Lung (tissue), 12 donors: ENCODE results near the gene NFKBIE. TPM values are rescaled to one million over a fixed set of nuclear protein-coding genes. Genes with fewer than 3 reads are reported as not detected.

Experiments
- ATAC-seq: fragments of 200-7000 bp; cut with Tn5 transposase; one replicate; pipeline ENCODE4 v1.9.1; 2020; ENCODE audit warnings: moderate number of reproducible peaks; ENCODE audit not compliant: insufficient read depth, low FRiP score
- DNase-seq, 3 donors: peaks; one replicate each; pipeline ENCODE4 v3.0.0-alpha.2; 2013 to 2017
- H3K27ac ChIP-seq, 2 donors: one replicate each; pipeline ENCODE4 v1.5.1; 2013; ENCODE audit warnings: mild to moderate bottlenecking in 2 of 2, moderate library complexity in 2 of 2, control low read depth in 1 of 2, inconsistent platforms in 1 of 2, low read depth in 1 of 2, low read length in 1 of 2
- H3K27me3 ChIP-seq, 3 donors: one replicate each; pipeline ENCODE4 v1.5.1; 2013; ENCODE audit warnings: low read length in 2 of 3; ENCODE audit not compliant: control insufficient read depth in 3 of 3, insufficient read depth in 3 of 3
- H3K36me3 ChIP-seq, 4 donors: one replicate each; pipeline ENCODE4 v1.5.1; 2013; ENCODE audit warnings: low read length in 4 of 4, mild to moderate bottlenecking in 1 of 4, moderate library complexity in 1 of 4; ENCODE audit not compliant: control insufficient read depth in 4 of 4, insufficient read depth in 4 of 4
- H3K4me1 ChIP-seq, 5 donors: one replicate each; pipeline ENCODE4 v1.5.1; 2013; ENCODE audit warnings: low read length in 5 of 5, mild to moderate bottlenecking in 2 of 5, moderate library complexity in 1 of 5; ENCODE audit not compliant: control insufficient read depth in 5 of 5, insufficient read depth in 5 of 5
- H3K4me3 ChIP-seq: one replicate; pipeline ENCODE4 v1.5.1; 2013; ENCODE audit warnings: mild to moderate bottlenecking, control low read depth, moderate library complexity
- H3K9ac ChIP-seq, 2 donors: one replicate each; pipeline ENCODE4 v1.5.1; 2013; ENCODE audit warnings: low read length in 2 of 2, control low read depth in 1 of 2; ENCODE audit not compliant: insufficient read depth in 1 of 2
- H3K9me3 ChIP-seq, 4 donors: one replicate each; pipeline ENCODE4 v1.5.1; 2013; ENCODE audit warnings: low read length in 3 of 4, mild to moderate bottlenecking in 1 of 4, moderate library complexity in 1 of 4; ENCODE audit not compliant: control insufficient read depth in 4 of 4, insufficient read depth in 3 of 4
- CTCF ChIP-seq: IDR thresholded peaks from 2 replicates; pipeline ENCODE4 v1.5.1; 2012; ENCODE audit warnings: mild to moderate bottlenecking; ENCODE audit errors: control extremely low read depth, extremely low read depth
- WGBS, 2 donors: extraction: QIAGEN DNeasy Blood & Tissue Kit; methylation state at CpG; one replicate each; pipeline ENCODE4 v1.1.7; 2013; 5-methylcytosine and 5-hydroxymethylcytosine counted together
- polyA plus RNA-seq, 2 donors: library from polyadenylated mRNA; stranded (reverse); fragments of 200-250 nt; gene quantifications; one replicate each; pipeline ENCODE4 v1.2.1, GENCODE V29; 2013
- total RNA-seq, 2 donors: library from RNA; depleted of rRNA in 1 of 2; stranded (reverse); fragments of >200 nt in 1 of 2; gene quantifications; one replicate each; pipeline ENCODE4 v1.2.1, GENCODE V29; 2014 to 2021
- donor health status: control.
- donor health status: control.
- donor health status: Bipolar disorder and iron deficiency.
- donor health status: healthy.
- donor health status: DM: yes; HTN: yes; CAD: no.

Gene NFKBIE
- total and polyA plus RNA-seq, 4 donors = 13.1 to 40.6 (median 20.4) TPM

GRCh38 chr6:44243345-44243744 lies 22.0 kb downstream of the NFKBIE start:
- Histone ChIP-seq H3K4me3 (no peak overlapping the region), H3K36me3 (peaks cover 0 to 3% (median under 1%) of the 10 kb centered on the region in 4 donors), H3K9me3 (no peaks in the 10 kb centered on the region), H3K9ac (no peak overlapping the region), H3K27me3 (no peaks in the 10 kb centered on the region), H3K4me1 (peaks cover 0 to 10% (median 1%) of the 10 kb centered on the region in 5 donors), H3K27ac (no peak overlapping the region)
- DNase-seq = no peak
- no peak for ATAC-seq
- 97% methylated on average over 7 of the region's 7 CpGs for WGBS, 2 donors
- no peak for TF ChIP-seq CTCF

DNA sequence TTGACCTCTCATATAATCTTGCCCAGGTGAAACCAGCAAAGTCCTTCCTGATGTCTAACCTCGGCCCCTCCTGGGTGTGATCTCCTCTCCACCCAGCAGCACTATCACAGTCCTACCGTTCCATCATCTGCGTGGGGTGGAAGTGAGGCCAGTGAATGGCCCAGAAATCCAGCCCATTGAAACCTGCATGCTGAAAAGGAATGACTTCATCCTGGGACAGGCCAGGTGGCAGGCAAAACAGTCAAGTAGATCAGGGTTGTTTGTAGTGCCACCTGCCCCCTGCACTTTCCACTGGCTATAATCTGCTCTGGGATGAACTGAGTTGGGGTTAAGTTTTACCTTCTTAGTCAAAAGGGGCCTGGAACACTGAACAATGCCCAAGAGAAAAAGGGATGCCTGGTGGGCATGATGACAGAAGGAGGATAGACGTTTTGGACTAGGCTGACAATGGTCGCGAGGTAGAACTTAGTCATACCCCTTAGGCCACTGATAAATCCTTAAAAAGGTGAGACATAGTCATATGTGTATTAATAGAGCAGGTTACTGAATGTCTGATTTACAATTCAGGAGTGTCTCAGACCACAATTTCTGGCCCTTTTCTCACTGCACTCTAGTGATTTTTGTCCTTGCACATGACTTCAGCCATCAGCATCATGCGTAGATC lies 26.5 kb downstream of the NFKBIE start:
- no peaks in the 10 kb centered on the region for H3K36me3 ChIP-seq
- WGBS, 2 donors = 89 to 93% methylated on average over 7 of the region's 7 CpGs
- no peak for ATAC-seq
- no peak overlapping the region for H3K9ac ChIP-seq
- no peak for DNase-seq
- H3K27ac ChIP-seq = peak overlapping the region in 1 of 2 donors; percentile 47
- H3K9me3 ChIP-seq = no peaks in the 10 kb centered on the region
- no peak overlapping the region for H3K4me3 ChIP-seq
- peaks cover 0 to 19% (median 4%) of the 10 kb centered on the region in 5 donors for H3K4me1 ChIP-seq
- TF ChIP-seq CTCF = no peak
- no peaks in the 10 kb centered on the region for H3K27me3 ChIP-seq

- peak; percentile 79 for TF ChIP-seq CTCF
- H3K27ac ChIP-seq = peak overlapping the region; percentile 95 to 96
- H3K9me3 ChIP-seq = no peaks in the 10 kb centered on the region
- H3K4me3 ChIP-seq = peak overlapping the region; percentile 58
- no peaks in the 10 kb centered on the region for H3K36me3 ChIP-seq
- H3K4me1 ChIP-seq = peaks cover 0 to 20% (median 7%) of the 10 kb centered on the region in 5 donors
- no peaks in the 10 kb centered on the region for H3K27me3 ChIP-seq
- peak overlapping the region; percentile 31 to 84 for H3K9ac ChIP-seq
- DNase-seq (peak; percentile 77 to 84 (median 79)), ATAC-seq (peak; percentile 89)
- 2% methylated on average over 41 to 42 of the region's 42 CpGs for WGBS, 2 donors
These were observed 27.4 kb downstream of the NFKBIE start for GRCh38 chr6:44237813-44238433.
